HepG2 (cell line): Measurements from ENCODE around the gene MADCAM1. TPM values are rescaled to one million over a fixed set of nuclear protein-coding genes. Genes with fewer than 3 reads are reported as not detected.

Experiments used
- ARHGAP35 ChIP-seq: sonication (generic); formaldehyde crosslinking; IDR thresholded peaks from 2 replicates; pipeline ENCODE4 v1.9.0; 2022; ENCODE audit warnings: mild to moderate bottlenecking, inconsistent platforms, moderate library complexity, missing genetic modification reagents, borderline replicate concordance
- DR1 ChIP-seq: sonication (generic); formaldehyde crosslinking; IDR thresholded peaks from 2 replicates; pipeline ENCODE4 v1.8.0; 2021; ENCODE audit warnings: mild to moderate bottlenecking, missing genetic modification reagents, inconsistent platforms
- ETV5 ChIP-seq: IDR thresholded peaks from 2 replicates; pipeline ENCODE4 v1.6.1; 2018; ENCODE audit warnings: missing biosample characterization, missing genetic modification reagents, inconsistent platforms, borderline replicate concordance
- HDAC1 ChIP-seq: sonication (generic); formaldehyde crosslinking; IDR thresholded peaks from 2 replicates; pipeline ENCODE4 v1.5.1; 2020; ENCODE audit warnings: mild to moderate bottlenecking, missing genetic modification reagents
- IRX3 ChIP-seq: sonication (generic); formaldehyde crosslinking; IDR thresholded peaks from 2 replicates; pipeline ENCODE4 v1.8.1; 2023; ENCODE audit warnings: mild to moderate bottlenecking, low read depth, missing genetic modification reagents, borderline replicate concordance
- ISL2 ChIP-seq: sonication (generic); formaldehyde crosslinking; IDR thresholded peaks from 2 replicates; pipeline ENCODE4 v1.5.0; 2020; ENCODE audit warnings: missing genetic modification reagents
- KDM2A ChIP-seq: sonication (generic); formaldehyde crosslinking; IDR thresholded peaks from 2 replicates; pipeline ENCODE4 v1.4.0; 2020; ENCODE audit warnings: low read depth, missing genetic modification reagents, borderline replicate concordance
- MLX ChIP-seq: IDR thresholded peaks from 2 replicates; pipeline ENCODE4 v1.6.1; 2016
- PAF1 ChIP-seq: IDR thresholded peaks from 2 replicates; pipeline ENCODE4 v1.6.1; 2016; ENCODE audit warnings: missing genetic modification reagents, missing compliant biosample characterization
- PATZ1 ChIP-seq: sonication (generic); formaldehyde crosslinking; IDR thresholded peaks from 2 replicates; pipeline ENCODE4 v1.4.0; 2020; ENCODE audit warnings: missing genetic modification reagents
- PAX8 ChIP-seq: sonication (generic); formaldehyde crosslinking; IDR thresholded peaks from 2 replicates; pipeline ENCODE4 v1.8.0; 2022; ENCODE audit warnings: mild to moderate bottlenecking, missing genetic modification reagents, borderline replicate concordance
- POLR2A ChIP-seq, 2 experiments: IDR thresholded peaks; 2 replicates each; pipeline ENCODE4 v1.6.1; 2011; ENCODE audit warnings: low read depth in 2 of 2, low read length in 2 of 2, mild to moderate bottlenecking in 1 of 2, moderate library complexity in 1 of 2; ENCODE audit not compliant: insufficient read depth in 1 of 2
- REL ChIP-seq: sonication (generic); formaldehyde crosslinking; conservative IDR thresholded peaks from 2 replicates; pipeline ENCODE4 v1.8.0; 2022; ENCODE audit warnings: mild to moderate bottlenecking, missing genetic modification reagents, moderate library complexity
- RFX3 ChIP-seq: IDR thresholded peaks from 2 replicates; pipeline ENCODE4 v1.6.1; 2016; ENCODE audit warnings: missing biosample characterization, missing genetic modification reagents
- SIN3A ChIP-seq: IDR thresholded peaks from 2 replicates; pipeline ENCODE4 v1.6.1; 2011; ENCODE audit warnings: low read depth, mild to moderate bottlenecking, control low read depth, low read length, borderline replicate concordance
- TAF1 ChIP-seq: sonication (generic); formaldehyde crosslinking; IDR thresholded peaks from 2 replicates; pipeline ENCODE4 v1.4.0; 2020; ENCODE audit warnings: missing genetic modification reagents
- THAP9 ChIP-seq: sonication (generic); formaldehyde crosslinking; IDR thresholded peaks from 2 replicates; pipeline ENCODE4; 2020; ENCODE audit warnings: missing genetic modification reagents, mild to moderate bottlenecking, borderline replicate concordance
- ZBTB7B ChIP-seq: sonication (generic); formaldehyde crosslinking; IDR thresholded peaks from 2 replicates; pipeline ENCODE4 v1.4.0; 2020; ENCODE audit warnings: missing genetic modification reagents
- ZNF124 ChIP-seq: sonication (generic); formaldehyde crosslinking; IDR thresholded peaks from 2 replicates; pipeline ENCODE4 v1.4.0; 2020; ENCODE audit warnings: missing genetic modification reagents
- ZNF451 ChIP-seq: sonication (generic); formaldehyde crosslinking; IDR thresholded peaks from 2 replicates; pipeline ENCODE4 v1.5.0; 2020; ENCODE audit warnings: mild to moderate bottlenecking, missing genetic modification reagents
- ZNF501 ChIP-seq: sonication (generic); formaldehyde crosslinking; IDR thresholded peaks from 2 replicates; pipeline ENCODE4 v1.5.1; 2020; ENCODE audit warnings: mild to moderate bottlenecking, moderate library complexity, missing genetic modification reagents
- ZNF639 ChIP-seq: conservative IDR thresholded peaks from 2 replicates; pipeline ENCODE4 v1.6.1; 2018; ENCODE audit warnings: missing genetic modification reagents
- ZNF788 ChIP-seq: sonication (generic); formaldehyde crosslinking; IDR thresholded peaks from 2 replicates; pipeline ENCODE4 v1.5.0; 2020; ENCODE audit warnings: mild to moderate bottlenecking, missing genetic modification reagents, borderline replicate concordance
- polyA plus RNA-seq, 8 experiments: library from polyadenylated mRNA; depleted of rRNA in 3 of 8; stranded (reverse) in 7 of 8; unstranded in 1 of 8; fragments of >200 nt; fragmentation: Illumina TruSeq in 4 of 8; extraction: Trizol in 4 of 8; gene quantifications; 2 replicates each; pipeline versions ENCODE4 v1.2.1 to v1.2.3, GENCODE V29; 2011 to 2016; ENCODE audit warnings: low read depth in 4 of 8, missing spikeins in 1 of 8, mixed read lengths in 1 of 8; ENCODE audit not compliant: insufficient read depth in 1 of 8
- total RNA-seq, 5 experiments: library from RNA; depleted of rRNA; stranded (reverse); fragments of >200 nt; fragmentation: Illumina TruSeq; extraction: Trizol; gene quantifications; 2 replicates each; pipeline ENCODE4 v1.2.3, GENCODE V29; 2016; ENCODE audit warnings: low read depth in 1 of 5

Gene MADCAM1
- total and polyA plus RNA-seq, 2 of the 13 experiments (the other 11 are each of a cell fraction or from before 2014, with no cell fraction given): 0.29 to 0.33 TPM

GRCh38 chr19:531753-532560, 35.7 kb downstream of the MADCAM1 start, which contains the start of gene CDC34 (continued):
- TF ChIP-seq ZNF639: no peak
- no peak for TF ChIP-seq IRX3 (CRISPR knock-in tag)
- TF ChIP-seq REL (CRISPR knock-in tag): 0 out of 2 replicates have a peak, but pooled peaks have one; percentile 51
- no peak for TF ChIP-seq KDM2A (CRISPR knock-in tag)
- peak in 1 of 2 experiments; percentile 70; a peak in 3 of 4 replicates for TF ChIP-seq POLR2A (IDR thresholded peaks at IDR 0.05; ENCODE audit: insufficient read depth in 1 of 2, low read depth in 2 of 2, low read length in 2 of 2)
- no peak for TF ChIP-seq ZNF124
- no peak for TF ChIP-seq ZNF451 (CRISPR knock-in tag)
- peak; percentile 8; the same call in 1 of the 2 replicates for TF ChIP-seq TAF1 (CRISPR knock-in tag)
- TF ChIP-seq THAP9 (CRISPR knock-in tag): 0 out of 2 replicates have a peak, but pooled peaks have one; percentile 1
- TF ChIP-seq RFX3 (CRISPR knock-in tag): no peak
- TF ChIP-seq SIN3A: no peak
- TF ChIP-seq ISL2: 0 out of 2 replicates have a peak, but pooled peaks have one; percentile 5
- TF ChIP-seq PAF1 (CRISPR knock-in tag): no peak
- no peak for TF ChIP-seq MLX
- TF ChIP-seq ZBTB7B (CRISPR knock-in tag): 0 out of 2 replicates have a peak, but pooled peaks have one; percentile 35
- peak; percentile 35; the same call in 1 of the 2 replicates for TF ChIP-seq HDAC1 (CRISPR knock-in tag)
- TF ChIP-seq PATZ1 (CRISPR knock-in tag): peak; percentile 29; the same call in 1 of the 2 replicates
- TF ChIP-seq ZNF501 (CRISPR knock-in tag): peak; percentile 37; the same call in 1 of the 2 replicates
- no peak for TF ChIP-seq ARHGAP35
- TF ChIP-seq ETV5 (CRISPR knock-in tag): 0 out of 2 replicates have a peak, but pooled peaks have one; percentile 4
- TF ChIP-seq DR1: peak; percentile 8; the same call in 1 of the 2 replicates
- TF ChIP-seq PAX8 (CRISPR knock-in tag): peak; percentile 72; the same call in 1 of the 2 replicates
- TF ChIP-seq ZNF788: no peak
